SW 1271 (cell line): ENCODE results near the gene NLGN1.
"Not testable (repeated sequence)": the region's sequence is repeated elsewhere in the genome, so short reads cannot be mapped to it uniquely, and the experiment has no call there.

Experiments
- DNase-seq, 2 experiments: peaks; one replicate each; lab custom pipeline; 2025; lab: John Stamatoyannopoulos, UW

The NLGN1 gene

GRCh38 chr3:173567997-173568396 is 170.5 kb downstream of the NLGN1 start:
- DNase-seq = no peak

- DNase-seq = no peak
Observed at GRCh38 chr3:173568623-173569022, 171.1 kb downstream of the NLGN1 start.

- no peak for DNase-seq
Observed at GRCh38 chr3:173583496-173583895, 186.0 kb downstream of the NLGN1 start.

- peak in 1 of 2 experiments; percentile 17 for DNase-seq
Observed at GRCh38 chr3:173584093-173584837, 186.7 kb downstream of the NLGN1 start.

- DNase-seq = no peak
Observed at GRCh38 chr3:173584838-173585831, 187.6 kb downstream of the NLGN1 start.

- no peak for DNase-seq
Observed at GRCh38 chr3:173586166-173586565, 188.6 kb downstream of the NLGN1 start.

- DNase-seq = no peak
Observed at GRCh38 chr3:173587055-173587454, 189.5 kb downstream of the NLGN1 start.

GRCh38 chr3:173588556-173588955 is 191.0 kb downstream of the NLGN1 start:
- no peak for DNase-seq

- DNase-seq = no peak
Observed at GRCh38 chr3:173589116-173589515, 191.6 kb downstream of the NLGN1 start.

GRCh38 chr3:173591401-173591800 is 193.9 kb downstream of the NLGN1 start:
- DNase-seq = no peak

GRCh38 chr3:173594881-173595280 is 197.3 kb downstream of the NLGN1 start:
- not testable (repeated sequence) for DNase-seq

GRCh38 chr3:173599673-173600072 is 202.1 kb downstream of the NLGN1 start:
- DNase-seq = no peak

GRCh38 chr3:173614522-173614921 is 217.0 kb downstream of the NLGN1 start:
- no peak for DNase-seq

GRCh38 chr3:173615661-173616060 is 218.1 kb downstream of the NLGN1 start:
- DNase-seq = no peak

- DNase-seq = no peak
Observed at GRCh38 chr3:173617490-173617889, 219.9 kb downstream of the NLGN1 start.

GRCh38 chr3:173618148-173618547 is 220.6 kb downstream of the NLGN1 start:
- DNase-seq = no peak

- DNase-seq = no peak
Observed at GRCh38 chr3:173618703-173619102, 221.2 kb downstream of the NLGN1 start.

- no peak for DNase-seq
Observed at GRCh38 chr3:173622166-173622565, 224.6 kb downstream of the NLGN1 start.

GRCh38 chr3:173624086-173624485 is 226.5 kb downstream of the NLGN1 start:
- DNase-seq = no peak

GRCh38 chr3:173630849-173631248 is 233.3 kb downstream of the NLGN1 start:
- DNase-seq = no peak

GRCh38 chr3:173632945-173633344 is 235.4 kb downstream of the NLGN1 start:
- no peak for DNase-seq

GRCh38 chr3:173635826-173636225 is 238.3 kb downstream of the NLGN1 start:
- DNase-seq = no peak

GRCh38 chr3:173639098-173639497 is 241.6 kb downstream of the NLGN1 start:
- no peak for DNase-seq
